ENCODE data around the gene SLX9. TPM values are rescaled to one million over a fixed set of nuclear protein-coding genes. Genes with fewer than 3 reads are reported as not detected.

The SLX9 gene
- total RNA-seq, 1 experiment from 2014 or later = 80.1 TPM

- no peaks in the 10 kb centered on the region for H3K79me2 ChIP-seq (ENCODE audit: low read length)
- no peaks in the 10 kb centered on the region for H3K27me3 ChIP-seq (ENCODE audit: low read length)
- ATAC-seq (peak; percentile 37), DNase-seq (no peak)
- H3K9me2 ChIP-seq (replicated peaks; ENCODE audit: low read length) = no peaks in the 10 kb centered on the region
- TF ChIP-seq EZH2phosphoT487 (IDR thresholded peaks at IDR 0.05; ENCODE audit: borderline replicate concordance, low read length) (no peak), CTCF (conservative IDR thresholded peaks at IDR 0.05; ENCODE audit: low read depth, low read length) (no peak), EZH2 (IDR thresholded peaks at IDR 0.05; ENCODE audit: low read length, unreplicated experiment) (no peak)
- POLR2A ChIA-PET (ENCODE audit: unreplicated experiment) = no interaction called here
- H4K20me1 ChIP-seq (ENCODE audit: low read length) = no peaks in the 10 kb centered on the region
- no peaks in the 10 kb centered on the region for H3F3A ChIP-seq (ENCODE audit: low read length, unreplicated experiment)
- H3K4me3 ChIP-seq (ENCODE audit: low read length) = peak overlapping the region; percentile 44
- intact Hi-C loops (cut with micrococcal nuclease) = no loop called here
- peak overlapping the region; percentile 57; the same call in 1 of the 2 replicates for H2AFZ ChIP-seq (ENCODE audit: low read length)
- peaks cover 17% of the 10 kb centered on the region for H3K4me1 ChIP-seq (ENCODE audit: insufficient read depth, low read length)
- BruUV-seq (replicated peaks) = no TSS peak
- H3K9me3 ChIP-seq (ENCODE audit: low read length) = no peaks in the 10 kb centered on the region
- peak overlapping the region; percentile 75 for H3K4me2 ChIP-seq (ENCODE audit: low read length)
- no peaks in the 10 kb centered on the region for H3K36me3 ChIP-seq (ENCODE audit: low read depth, low read length)
- no peak overlapping the region for H3K27ac ChIP-seq (ENCODE audit: low read length)
- H3K9ac ChIP-seq (ENCODE audit: low read length) = no peak overlapping the region
- CTCF ChIA-PET = no interaction called here
Measured at GRCh38 chr21:45018131-45019075, 78.6 kb downstream of the SLX9 start.

DNA sequence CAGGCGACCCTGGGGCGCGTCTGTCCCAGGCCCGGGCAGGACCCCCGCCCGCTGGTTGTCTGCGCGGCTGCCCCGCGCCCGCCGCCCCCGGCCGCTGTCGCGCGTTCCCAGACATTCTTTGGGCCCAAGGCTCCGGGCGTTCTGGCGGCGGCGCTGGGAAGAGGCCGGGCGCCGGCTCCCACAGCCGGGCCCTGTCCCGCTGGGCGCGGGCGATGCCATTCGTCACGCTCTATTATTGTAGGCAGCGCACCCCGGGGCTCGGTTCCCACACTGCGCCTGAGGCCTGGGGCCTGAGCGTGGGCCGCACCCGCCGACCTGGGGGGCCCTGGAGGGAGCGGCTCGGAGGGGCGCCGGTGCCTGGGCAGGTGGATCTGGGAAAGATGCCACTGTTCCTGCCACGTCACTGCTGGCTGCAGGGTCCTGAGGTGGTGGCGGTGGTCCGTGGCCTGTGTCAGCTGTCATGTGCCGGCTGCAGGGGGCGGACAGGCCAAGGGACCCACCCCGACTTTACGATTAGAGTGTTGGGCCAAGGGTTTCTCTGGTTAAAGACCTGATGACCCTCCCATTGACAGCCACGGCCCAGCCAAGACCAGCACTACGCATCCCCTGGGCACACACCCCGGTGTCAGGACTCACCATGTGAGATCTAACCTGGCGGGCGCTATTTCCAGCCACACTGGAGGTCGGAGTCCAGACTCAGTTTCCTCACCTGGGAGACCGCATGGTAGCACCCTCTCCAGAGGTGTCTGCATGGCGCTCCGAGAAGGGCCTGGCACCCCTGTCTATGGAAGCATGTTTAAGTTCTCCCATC lies 79.5 kb downstream of the SLX9 start:
- POLR2A ChIA-PET (ENCODE audit: unreplicated experiment) = no interaction called here
- no peak overlapping the region for H3K4me2 ChIP-seq (ENCODE audit: low read length)
- ATAC-seq = no peak

More for the DNA sequence above, 79.5 kb downstream of the SLX9 start:
- Histone ChIP-seq H3K9me2 (replicated peaks; ENCODE audit: low read length) (no peaks in the 10 kb centered on the region), H3K9ac (ENCODE audit: low read length) (no peak overlapping the region), H3K27me3 (ENCODE audit: low read length) (no peaks in the 10 kb centered on the region), H3F3A (ENCODE audit: low read length, unreplicated experiment) (no peaks in the 10 kb centered on the region), H3K27ac (ENCODE audit: low read length) (no peak overlapping the region), H3K9me3 (ENCODE audit: low read length) (no peaks in the 10 kb centered on the region), H3K4me3 (ENCODE audit: low read length) (no peak overlapping the region), H2AFZ (ENCODE audit: low read length) (no peak overlapping the region), H3K4me1 (ENCODE audit: insufficient read depth, low read length) (peaks cover 14% of the 10 kb centered on the region; the same call in 1 of the 2 replicates), H3K36me3 (ENCODE audit: low read depth, low read length) (no peaks in the 10 kb centered on the region), H3K79me2 (ENCODE audit: low read length) (no peaks in the 10 kb centered on the region), H4K20me1 (ENCODE audit: low read length) (no peaks in the 10 kb centered on the region)
- intact Hi-C loops (cut with micrococcal nuclease) = no loop called here
- CTCF ChIA-PET = no interaction called here
- BruUV-seq (replicated peaks) = no TSS peak
- TF ChIP-seq EZH2 (IDR thresholded peaks at IDR 0.05; ENCODE audit: low read length, unreplicated experiment) = no peak
- TF ChIP-seq CTCF (conservative IDR thresholded peaks at IDR 0.05; ENCODE audit: low read depth, low read length) = no peak
- no peak for TF ChIP-seq EZH2phosphoT487 (IDR thresholded peaks at IDR 0.05; ENCODE audit: borderline replicate concordance, low read length)
- no peak for DNase-seq
